Articular chondrocyte of knee joint (primary cell): ENCODE results near the gene NOC4L. TPM values are rescaled to one million over a fixed set of nuclear protein-coding genes. Genes with fewer than 3 reads are reported as not detected.

ENCODE experiments used
- small RNA-seq: library from RNA; depleted of rRNA; stranded (forward); fragments of <200 nt; gene quantifications from one replicate; pipeline ENCODE3, GENCODE V24; 2012
- total RNA-seq: library from RNA; depleted of rRNA; stranded (reverse); fragments of >200 nt; gene quantifications from 2 replicates; pipeline ENCODE4 v1.2.3, GENCODE V29; 2012

The NOC4L gene
- 7.2 and 9.4 TPM in 2 replicates for total RNA-seq

GRCh38 chr12:132144115-132144809 lies at the start of gene NOC4L, which contains the start of gene DDX51:
TSS of gene NOC4L (plus strand) at chr12:132144457. CDS start at chr12:132144489, 32 bp downstream.
TSS of gene DDX51 (minus strand) at chr12:132144319. CDS start at chr12:132144296, 23 bp downstream.

Small RNA genes lying within 50 kb of the gene (small RNA-seq; reads per million reads assigned to genes)
- not detected for gene AC138466.3

Other genes starting within 250 kb of the NOC4L start
- 7.0 and 8.8 TPM in 2 replicates for gene ULK1, start 249.8 kb upstream of the NOC4L start, total RNA-seq
- gene PUS1, start 215.2 kb upstream of the NOC4L start, total RNA-seq, result 5.4 and 7.1 TPM in 2 replicates
- gene EP400, start 194.5 kb upstream of the NOC4L start, total RNA-seq, result 13.9 and 14.0 TPM in 2 replicates
- 5.6 and 7.6 TPM in 2 replicates for gene DDX51, start 138 bp upstream of the NOC4L start, total RNA-seq
- gene GALNT9, start 185.1 kb downstream of the NOC4L start, total RNA-seq, result 1.4 and 2.4 TPM in 2 replicates